ENCODE data around the gene DKK1. TPM values are rescaled to one million over a fixed set of nuclear protein-coding genes. Genes with fewer than 3 reads are reported as not detected.
"Not testable (repeated sequence)": the region's sequence is repeated elsewhere in the genome, so short reads cannot be mapped to it uniquely, and the experiment has no call there.

The DKK1 gene
- total RNA-seq, 2 donors from 2014 or later, result not detected

- whole genome bisulfite sequencing, 2 donors, result 43% methylated on average over 2 of the region's 2 CpGs
- ATAC-seq (no peak), DNase-seq (no peak)
- intact Hi-C loops (cut with DNase I), result no loop called here
- Histone ChIP-seq H3K27ac (no peak overlapping the region), H3K9me3 (no peaks in the 10 kb centered on the region), H3K4me1 (no peaks in the 10 kb centered on the region), H3K4me3 (no peak overlapping the region), H3K36me3 (replicated peaks in 1 of 2; ENCODE audit: insufficient read depth in 1 of 2, low read depth in 2 of 2) (no peaks in the 10 kb centered on the region), H3K27me3 (no peaks in the 10 kb centered on the region)
- no peak for TF ChIP-seq CTCF (IDR thresholded peaks at IDR 0.05)
- no peak for TF ChIP-seq POLR2A (IDR thresholded peaks at IDR 0.05)
Measured at GRCh38 chr10:52357971-52358370, 43.9 kb downstream of the DKK1 start.

- 67 to 82% methylated on average over 1 of the region's 1 CpG for WGBS, 2 donors
- TF ChIP-seq POLR2A (IDR thresholded peaks at IDR 0.05), result no peak
- no peak for TF ChIP-seq CTCF (IDR thresholded peaks at IDR 0.05)
- no peaks in the 10 kb centered on the region for H3K36me3 ChIP-seq (replicated peaks in 1 of 2; ENCODE audit: insufficient read depth in 1 of 2, low read depth in 2 of 2)
- no peak overlapping the region for H3K4me3 ChIP-seq
- H3K4me1 ChIP-seq, result no peaks in the 10 kb centered on the region
- no peaks in the 10 kb centered on the region for H3K27me3 ChIP-seq
- no peaks in the 10 kb centered on the region for H3K9me3 ChIP-seq
- H3K27ac ChIP-seq, result no peak overlapping the region
- no peak for ATAC-seq
- intact Hi-C loops (cut with DNase I), result no loop called here
- no peak for DNase-seq
Measured at GRCh38 chr10:52359441-52359840, 45.4 kb downstream of the DKK1 start.

GRCh38 chr10:52365547-52366432 is 51.7 kb downstream of the DKK1 start:
- 78 to 91% methylated on average over 18 to 21 of the region's 21 CpGs for WGBS, 2 donors
- intact Hi-C loops (cut with DNase I); H3K27ac ChIP-seq; DNase-seq; H3K27me3 ChIP-seq; H3K36me3 ChIP-seq (replicated peaks in 1 of 2; ENCODE audit: insufficient read depth in 1 of 2, low read depth in 2 of 2); H3K9me3 ChIP-seq; H3K4me3 ChIP-seq; H3K4me1 ChIP-seq; ATAC-seq: not testable (repeated sequence)

All from body of pancreas (tissue), 4 donors.